ENCODE measurements around the gene AP5S1. TPM values are rescaled to one million over a fixed set of nuclear protein-coding genes. Genes with fewer than 3 reads are reported as not detected.

Gene AP5S1
- polyA plus RNA-seq, 1 donor from 2014 or later: 11.3 TPM

DNA sequence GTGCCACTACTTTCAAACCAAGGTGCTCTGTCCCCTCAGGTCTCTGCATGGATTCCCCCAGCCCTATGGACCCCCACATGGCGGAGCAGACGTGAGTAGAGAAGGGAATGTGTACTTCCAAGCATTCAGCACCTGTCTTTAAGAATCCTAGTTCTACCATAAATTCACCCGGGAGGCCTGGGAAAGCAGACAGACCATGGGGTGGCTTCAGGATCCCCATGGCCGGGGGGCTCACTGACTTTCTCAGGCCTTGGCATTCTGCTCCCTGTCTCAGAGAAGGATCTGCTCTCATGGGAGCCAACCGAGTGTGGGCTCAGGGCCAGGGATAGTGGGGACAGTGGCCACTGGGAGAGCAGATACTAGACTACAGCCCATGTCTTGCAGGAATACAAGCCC, 22.0 kb upstream of the AP5S1 start:
- no peak overlapping the region for H3K4me2 ChIP-seq (ENCODE audit: low read length)
- TF ChIP-seq EP300 (conservative IDR thresholded peaks at IDR 0.05; ENCODE audit: poor library complexity, severe bottlenecking) (no peak), SMC3 (conservative IDR thresholded peaks at IDR 0.05; ENCODE audit: poor library complexity) (no peak), TAF1 (IDR thresholded peaks at IDR 0.05; ENCODE audit: low read depth) (no peak)
- TF ChIP-seq, protein P1, sequence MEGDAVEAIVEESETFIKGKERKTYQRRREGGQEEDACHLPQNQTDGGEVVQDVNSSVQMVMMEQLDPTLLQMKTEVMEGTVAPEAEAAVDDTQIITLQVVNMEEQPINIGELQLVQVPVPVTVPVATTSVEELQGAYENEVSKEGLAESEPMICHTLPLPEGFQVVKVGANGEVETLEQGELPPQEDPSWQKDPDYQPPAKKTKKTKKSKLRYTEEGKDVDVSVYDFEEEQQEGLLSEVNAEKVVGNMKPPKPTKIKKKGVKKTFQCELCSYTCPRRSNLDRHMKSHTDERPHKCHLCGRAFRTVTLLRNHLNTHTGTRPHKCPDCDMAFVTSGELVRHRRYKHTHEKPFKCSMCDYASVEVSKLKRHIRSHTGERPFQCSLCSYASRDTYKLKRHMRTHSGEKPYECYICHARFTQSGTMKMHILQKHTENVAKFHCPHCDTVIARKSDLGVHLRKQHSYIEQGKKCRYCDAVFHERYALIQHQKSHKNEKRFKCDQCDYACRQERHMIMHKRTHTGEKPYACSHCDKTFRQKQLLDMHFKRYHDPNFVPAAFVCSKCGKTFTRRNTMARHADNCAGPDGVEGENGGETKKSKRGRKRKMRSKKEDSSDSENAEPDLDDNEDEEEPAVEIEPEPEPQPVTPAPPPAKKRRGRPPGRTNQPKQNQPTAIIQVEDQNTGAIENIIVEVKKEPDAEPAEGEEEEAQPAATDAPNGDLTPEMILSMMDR (IDR thresholded peaks at IDR 0.05; ENCODE audit: poor library complexity, severe bottlenecking): no peak
- TF ChIP-seq, protein P2, sequence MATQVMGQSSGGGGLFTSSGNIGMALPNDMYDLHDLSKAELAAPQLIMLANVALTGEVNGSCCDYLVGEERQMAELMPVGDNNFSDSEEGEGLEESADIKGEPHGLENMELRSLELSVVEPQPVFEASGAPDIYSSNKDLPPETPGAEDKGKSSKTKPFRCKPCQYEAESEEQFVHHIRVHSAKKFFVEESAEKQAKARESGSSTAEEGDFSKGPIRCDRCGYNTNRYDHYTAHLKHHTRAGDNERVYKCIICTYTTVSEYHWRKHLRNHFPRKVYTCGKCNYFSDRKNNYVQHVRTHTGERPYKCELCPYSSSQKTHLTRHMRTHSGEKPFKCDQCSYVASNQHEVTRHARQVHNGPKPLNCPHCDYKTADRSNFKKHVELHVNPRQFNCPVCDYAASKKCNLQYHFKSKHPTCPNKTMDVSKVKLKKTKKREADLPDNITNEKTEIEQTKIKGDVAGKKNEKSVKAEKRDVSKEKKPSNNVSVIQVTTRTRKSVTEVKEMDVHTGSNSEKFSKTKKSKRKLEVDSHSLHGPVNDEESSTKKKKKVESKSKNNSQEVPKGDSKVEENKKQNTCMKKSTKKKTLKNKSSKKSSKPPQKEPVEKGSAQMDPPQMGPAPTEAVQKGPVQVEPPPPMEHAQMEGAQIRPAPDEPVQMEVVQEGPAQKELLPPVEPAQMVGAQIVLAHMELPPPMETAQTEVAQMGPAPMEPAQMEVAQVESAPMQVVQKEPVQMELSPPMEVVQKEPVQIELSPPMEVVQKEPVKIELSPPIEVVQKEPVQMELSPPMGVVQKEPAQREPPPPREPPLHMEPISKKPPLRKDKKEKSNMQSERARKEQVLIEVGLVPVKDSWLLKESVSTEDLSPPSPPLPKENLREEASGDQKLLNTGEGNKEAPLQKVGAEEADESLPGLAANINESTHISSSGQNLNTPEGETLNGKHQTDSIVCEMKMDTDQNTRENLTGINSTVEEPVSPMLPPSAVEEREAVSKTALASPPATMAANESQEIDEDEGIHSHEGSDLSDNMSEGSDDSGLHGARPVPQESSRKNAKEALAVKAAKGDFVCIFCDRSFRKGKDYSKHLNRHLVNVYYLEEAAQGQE (IDR thresholded peaks at IDR 0.05; ENCODE audit: borderline replicate concordance): no peak
- H3K27ac ChIP-seq (ENCODE audit: low read length): no peak overlapping the region

DNA sequence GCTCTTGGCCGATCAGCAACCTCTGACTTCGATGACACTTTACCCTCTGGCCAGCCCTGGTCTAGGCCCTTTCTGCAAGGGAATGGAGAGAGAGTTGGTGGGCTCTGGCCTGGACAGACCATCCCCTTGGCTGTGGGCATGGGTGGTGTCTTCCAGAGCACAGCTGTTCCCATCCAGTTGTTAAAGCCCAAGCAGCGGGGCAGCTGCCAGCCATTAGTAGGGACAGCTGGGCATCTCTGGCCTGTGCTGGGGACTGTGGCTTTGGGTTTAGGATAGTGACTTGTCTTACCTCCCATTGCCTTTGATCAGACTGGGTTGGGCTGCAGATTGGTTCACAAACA, 21.5 kb upstream of the AP5S1 start:
- H3F3A ChIP-seq (ENCODE audit: insufficient read depth, low read length, poor library complexity, severe bottlenecking): no peaks in the 10 kb centered on the region
- no peaks in the 10 kb centered on the region for H3K9me2 ChIP-seq (ENCODE audit: insufficient read depth, low read length)
- no peak overlapping the region for H3K4me2 ChIP-seq (ENCODE audit: low read length)
- no peaks in the 10 kb centered on the region for H4K20me1 ChIP-seq (ENCODE audit: insufficient read depth)
- H3K9me3 ChIP-seq (ENCODE audit: low read length): no peaks in the 10 kb centered on the region
- no peaks in the 10 kb centered on the region for H3K36me3 ChIP-seq (ENCODE audit: insufficient read depth, low read length)
- H3K27me3 ChIP-seq (ENCODE audit: insufficient read depth, low read depth, low read length): no peaks in the 10 kb centered on the region
- H3K9ac ChIP-seq (ENCODE audit: low read length): no peak overlapping the region
- no peak overlapping the region for H3K27ac ChIP-seq (ENCODE audit: low read length)
- H3K4me3 ChIP-seq (ENCODE audit: low read length): no peak overlapping the region
- H2AFZ ChIP-seq (ENCODE audit: low read depth, low read length): no peak overlapping the region
- H3K79me2 ChIP-seq (replicated peaks; ENCODE audit: insufficient read depth, low read length): no peaks in the 10 kb centered on the region
- TF ChIP-seq RAD21 (conservative IDR thresholded peaks at IDR 0.05): no peak
- no peak for TF ChIP-seq SMC3 (conservative IDR thresholded peaks at IDR 0.05; ENCODE audit: poor library complexity)
- TF ChIP-seq, protein P2 (IDR thresholded peaks at IDR 0.05; ENCODE audit: borderline replicate concordance): no peak
- TF ChIP-seq POLR2AphosphoS5 (IDR thresholded peaks at IDR 0.05): no peak
- no peak for TF ChIP-seq TAF1 (IDR thresholded peaks at IDR 0.05; ENCODE audit: low read depth)
- TF ChIP-seq EZH2 (IDR thresholded peaks at IDR 0.05; ENCODE audit: borderline replicate concordance, insufficient read depth, low read length, poor library complexity, severe bottlenecking): no peak
- TF ChIP-seq, protein P1 (IDR thresholded peaks at IDR 0.05; ENCODE audit: poor library complexity, severe bottlenecking): no peak
- TF ChIP-seq EP300 (conservative IDR thresholded peaks at IDR 0.05; ENCODE audit: poor library complexity, severe bottlenecking): no peak
- no peak for TF ChIP-seq MXI1 (conservative IDR thresholded peaks at IDR 0.05; ENCODE audit: poor library complexity, severe bottlenecking)

More for the DNA sequence above, 22.0 kb upstream of the AP5S1 start:
- Histone ChIP-seq H4K20me1 (ENCODE audit: insufficient read depth) (no peaks in the 10 kb centered on the region), H3K36me3 (ENCODE audit: insufficient read depth, low read length) (no peaks in the 10 kb centered on the region), H3K9me3 (ENCODE audit: low read length) (no peaks in the 10 kb centered on the region), H3K9me2 (ENCODE audit: insufficient read depth, low read length) (no peaks in the 10 kb centered on the region), H3F3A (ENCODE audit: insufficient read depth, low read length, poor library complexity, severe bottlenecking) (no peaks in the 10 kb centered on the region), H3K27me3 (ENCODE audit: insufficient read depth, low read depth, low read length) (no peaks in the 10 kb centered on the region), H2AFZ (ENCODE audit: low read depth, low read length) (no peak overlapping the region), H3K79me2 (replicated peaks; ENCODE audit: insufficient read depth, low read length) (no peaks in the 10 kb centered on the region), H3K4me3 (ENCODE audit: low read length) (no peak overlapping the region), H3K9ac (ENCODE audit: low read length) (no peak overlapping the region)
